KMS-11 (cell line): Measurements from ENCODE around the gene RXFP1.

Experiments used
- H2AFZ ChIP-seq: fragments of 200-600 bp; sonication (generic); 2 replicates; pipeline ENCODE4 v1.6.1; 2016; ENCODE audit warnings: antibody characterized with exemption, mixed run types, low read depth
- H3K27ac ChIP-seq: fragments of 200-600 bp; sonication (generic); 2 replicates; pipeline ENCODE4 v1.6.1; 2016; ENCODE audit warnings: mild to moderate bottlenecking, mixed run types
- H3K27me3 ChIP-seq: fragments of 200-600 bp; sonication (generic); 2 replicates; pipeline ENCODE4 v1.6.1; 2017; ENCODE audit warnings: mild to moderate bottlenecking, low read depth, mixed run types, moderate library complexity; ENCODE audit not compliant: insufficient read depth
- H3K36me3 ChIP-seq: fragments of 200-600 bp; sonication (generic); 2 replicates; pipeline ENCODE4 v1.6.1; 2017; ENCODE audit warnings: mild to moderate bottlenecking, mixed run types; ENCODE audit not compliant: insufficient read depth
- H3K4me1 ChIP-seq: fragments of 200-600 bp; sonication (generic); 2 replicates; pipeline ENCODE4 v1.6.1; 2016; ENCODE audit warnings: mild to moderate bottlenecking, low read depth, mixed run types; ENCODE audit not compliant: poor library complexity, severe bottlenecking
- H3K4me2 ChIP-seq: fragments of 200-600 bp; sonication (generic); 2 replicates; pipeline ENCODE4 v1.7.0; 2016; ENCODE audit warnings: mild to moderate bottlenecking, mixed run types
- H3K4me3 ChIP-seq: fragments of 200-600 bp; sonication (generic); IDR thresholded peaks from 2 replicates; pipeline ENCODE4 v1.6.1; 2017; ENCODE audit warnings: low read depth, low read length, mixed read lengths; ENCODE audit not compliant: insufficient read depth
- H3K79me2 ChIP-seq: fragments of 200-600 bp; sonication (generic); 2 replicates; pipeline ENCODE4 v1.6.1; 2016; ENCODE audit warnings: low read depth, mixed run types; ENCODE audit not compliant: insufficient read depth
- H3K9ac ChIP-seq: fragments of 200-600 bp; sonication (generic); 2 replicates; pipeline ENCODE4 v1.6.1; 2016; ENCODE audit warnings: mild to moderate bottlenecking, mixed run types
- H4K20me1 ChIP-seq: fragments of 200-600 bp; sonication (generic); 2 replicates; pipeline ENCODE4 v1.6.1; 2016; ENCODE audit warnings: mild to moderate bottlenecking, mixed run types; ENCODE audit not compliant: insufficient read depth
- CTCF ChIP-seq: fragments of 200-600 bp; sonication (generic); conservative IDR thresholded peaks from 2 replicates; pipeline ENCODE4 v1.6.1; 2017; ENCODE audit warnings: low read depth, mild to moderate bottlenecking, antibody characterized with exemption, low read length, moderate library complexity, mixed read lengths

RXFP1 gene

DNA sequence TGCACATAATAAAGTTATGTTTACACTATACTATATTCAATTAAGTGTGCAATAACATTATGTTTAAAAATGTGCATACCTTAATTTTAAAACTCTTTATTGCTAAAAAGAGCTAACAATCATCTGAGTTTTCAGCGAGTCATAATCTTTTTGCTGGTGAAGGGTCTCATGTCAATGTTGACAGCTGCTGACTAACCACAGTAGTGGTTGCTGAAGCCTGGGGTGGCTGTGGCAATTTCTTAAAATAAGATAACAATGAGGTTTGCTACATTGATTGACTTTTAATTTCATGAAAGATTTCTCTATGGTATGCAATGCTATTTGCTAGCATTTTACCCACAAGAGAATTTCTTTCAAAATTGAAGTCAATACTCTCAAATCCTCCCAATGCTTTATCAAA, 91.4 kb downstream of the RXFP1 start:
- Histone ChIP-seq H2AFZ (no peak overlapping the region), H4K20me1 (no peaks in the 10 kb centered on the region), H3K79me2 (no peaks in the 10 kb centered on the region), H3K27ac (no peak overlapping the region), H3K4me2 (no peak overlapping the region), H3K4me1 (no peaks in the 10 kb centered on the region), H3K4me3 (no peak overlapping the region), H3K9ac (no peak overlapping the region), H3K27me3 (no peaks in the 10 kb centered on the region), H3K36me3 (no peaks in the 10 kb centered on the region)
- TF ChIP-seq CTCF = no peak

DNA sequence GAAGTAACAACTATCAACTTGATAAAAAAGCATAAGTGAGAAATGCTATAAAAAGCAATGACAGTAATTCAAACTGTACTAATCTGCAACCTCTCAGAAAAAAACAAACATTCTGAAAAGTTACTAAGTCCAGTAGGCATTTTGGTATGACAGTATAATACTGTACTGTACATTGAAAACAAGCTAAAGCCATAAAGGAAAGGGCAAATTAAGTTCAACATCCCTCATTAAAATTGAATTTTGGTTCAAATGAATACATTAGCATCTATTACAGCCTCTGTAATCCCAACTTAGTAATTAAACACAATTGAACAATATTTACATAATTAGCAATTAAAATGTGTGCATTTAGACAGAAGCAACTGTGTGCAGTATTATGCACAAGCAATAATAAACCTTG, 96.3 kb downstream of the RXFP1 start:
- TF ChIP-seq CTCF = no peak
- Histone ChIP-seq H2AFZ (no peak overlapping the region), H3K27ac (no peak overlapping the region), H3K4me3 (no peak overlapping the region), H3K36me3 (no peaks in the 10 kb centered on the region), H3K79me2 (no peaks in the 10 kb centered on the region), H3K9ac (no peak overlapping the region), H3K4me1 (no peaks in the 10 kb centered on the region), H4K20me1 (no peaks in the 10 kb centered on the region), H3K4me2 (no peak overlapping the region), H3K27me3 (no peaks in the 10 kb centered on the region)

DNA sequence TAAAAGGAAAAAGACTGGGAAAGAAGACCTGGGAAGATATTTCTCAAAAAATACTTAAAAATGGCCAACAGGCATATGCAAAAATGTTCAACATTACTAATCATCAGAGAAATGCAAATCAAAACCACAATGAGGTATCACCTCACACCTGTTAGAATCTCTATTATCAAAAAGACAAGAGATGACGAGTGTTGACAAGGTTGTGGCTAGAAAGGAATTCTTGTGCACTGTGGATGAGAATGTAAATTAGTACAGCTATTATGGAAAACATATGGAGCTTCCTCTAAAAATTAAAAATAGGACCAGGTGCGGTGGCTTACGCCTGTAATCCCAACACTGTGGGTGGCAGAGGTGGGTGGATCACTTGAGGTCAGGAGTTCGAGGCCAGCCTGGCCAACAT, 100.0 kb downstream of the RXFP1 start:
- Histone ChIP-seq H3K27ac (no peak overlapping the region), H3K79me2 (no peaks in the 10 kb centered on the region), H3K9ac (no peak overlapping the region), H3K36me3 (no peaks in the 10 kb centered on the region), H3K4me2 (no peak overlapping the region), H4K20me1 (no peaks in the 10 kb centered on the region), H2AFZ (no peak overlapping the region), H3K4me1 (no peaks in the 10 kb centered on the region), H3K27me3 (no peaks in the 10 kb centered on the region), H3K4me3 (no peak overlapping the region)
- TF ChIP-seq CTCF = no peak

GRCh38 chr4:158622251-158622650, 100.6 kb downstream of the RXFP1 start:
- Histone ChIP-seq H2AFZ (no peak overlapping the region), H3K4me3 (no peak overlapping the region), H3K4me1 (no peaks in the 10 kb centered on the region), H3K9ac (no peak overlapping the region), H3K79me2 (no peaks in the 10 kb centered on the region), H4K20me1 (no peaks in the 10 kb centered on the region), H3K4me2 (no peak overlapping the region), H3K27ac (no peak overlapping the region), H3K36me3 (no peaks in the 10 kb centered on the region), H3K27me3 (no peaks in the 10 kb centered on the region)
- no peak for TF ChIP-seq CTCF
